ENCODE results near the gene KCNK7. TPM values are rescaled to one million over a fixed set of nuclear protein-coding genes. Genes with fewer than 3 reads are reported as not detected.

KCNK7 gene
- total RNA-seq, 1 experiment from 2014 or later: 1.8 TPM

DNA sequence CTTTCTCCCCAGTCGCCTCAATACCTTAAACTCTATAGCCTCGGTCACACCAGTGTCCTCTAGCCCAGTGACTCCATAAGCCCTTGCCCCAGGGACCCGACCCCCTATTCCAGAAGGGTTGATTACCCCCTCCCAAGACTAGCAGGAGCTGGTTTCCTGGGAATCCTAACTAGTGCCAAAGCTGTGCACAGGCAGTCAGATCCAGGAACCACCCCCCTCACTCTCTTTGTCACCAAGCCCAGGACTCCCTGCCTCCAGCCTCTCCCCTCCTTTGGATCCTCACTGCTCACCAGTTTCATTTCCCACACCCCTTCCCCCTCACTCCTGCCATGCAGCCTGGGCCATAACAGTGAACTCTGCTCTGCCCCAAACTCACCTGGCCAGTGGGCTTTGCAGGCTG, 47.2 kb downstream of the KCNK7 start:
- no peak for DNase-seq
- H2BK120ac ChIP-seq (ENCODE audit: low read depth, low read length, poor library complexity, severe bottlenecking): no peak overlapping the region
- H3K23me2 ChIP-seq (ENCODE audit: insufficient read length, low read depth, low read length, poor library complexity, severe bottlenecking): peaks cover 2% of the 10 kb centered on the region
- peaks cover 2% of the 10 kb centered on the region; the same call in 1 of the 2 replicates for H3K4me1 ChIP-seq (ENCODE audit: insufficient read depth, low read length)
- H2AFZ ChIP-seq (ENCODE audit: low read length): no peak overlapping the region
- H4K8ac ChIP-seq (replicated peaks; ENCODE audit: insufficient read length, low read depth, low read length): no peak overlapping the region
- no peak overlapping the region for H3K14ac ChIP-seq (ENCODE audit: insufficient read depth, low read length)
- no peak overlapping the region for H3K4ac ChIP-seq (ENCODE audit: low read depth, low read length)
- no peak overlapping the region for H3K9ac ChIP-seq (ENCODE audit: extremely low read depth, insufficient read length, low read length)
- TF ChIP-seq, protein P1, sequence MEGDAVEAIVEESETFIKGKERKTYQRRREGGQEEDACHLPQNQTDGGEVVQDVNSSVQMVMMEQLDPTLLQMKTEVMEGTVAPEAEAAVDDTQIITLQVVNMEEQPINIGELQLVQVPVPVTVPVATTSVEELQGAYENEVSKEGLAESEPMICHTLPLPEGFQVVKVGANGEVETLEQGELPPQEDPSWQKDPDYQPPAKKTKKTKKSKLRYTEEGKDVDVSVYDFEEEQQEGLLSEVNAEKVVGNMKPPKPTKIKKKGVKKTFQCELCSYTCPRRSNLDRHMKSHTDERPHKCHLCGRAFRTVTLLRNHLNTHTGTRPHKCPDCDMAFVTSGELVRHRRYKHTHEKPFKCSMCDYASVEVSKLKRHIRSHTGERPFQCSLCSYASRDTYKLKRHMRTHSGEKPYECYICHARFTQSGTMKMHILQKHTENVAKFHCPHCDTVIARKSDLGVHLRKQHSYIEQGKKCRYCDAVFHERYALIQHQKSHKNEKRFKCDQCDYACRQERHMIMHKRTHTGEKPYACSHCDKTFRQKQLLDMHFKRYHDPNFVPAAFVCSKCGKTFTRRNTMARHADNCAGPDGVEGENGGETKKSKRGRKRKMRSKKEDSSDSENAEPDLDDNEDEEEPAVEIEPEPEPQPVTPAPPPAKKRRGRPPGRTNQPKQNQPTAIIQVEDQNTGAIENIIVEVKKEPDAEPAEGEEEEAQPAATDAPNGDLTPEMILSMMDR (conservative IDR thresholded peaks at IDR 0.05): no peak
- no peak overlapping the region for H3K23ac ChIP-seq (ENCODE audit: insufficient read length, low read depth, low read length)
- H3K27ac ChIP-seq (ENCODE audit: insufficient read length, low read depth, low read length): no peak overlapping the region
- no peak overlapping the region for H3K56ac ChIP-seq (ENCODE audit: insufficient read length, low read depth, low read length)
- H3K4me2 ChIP-seq (ENCODE audit: insufficient read depth, insufficient read length, low read length): no peak overlapping the region
- peaks cover 87% of the 10 kb centered on the region for H3K27me3 Mint-ChIP-seq (ENCODE audit: low read depth)
- H3T11ph ChIP-seq (ENCODE audit: low read length): no peak overlapping the region
- no peak overlapping the region for H4K91ac ChIP-seq (ENCODE audit: insufficient read length, low read depth, low read length)
- peaks cover 0 to 2% of the 10 kb centered on the region in 2 experiments; a peak in 2 of 5 replicates for H3K9me3 Mint-ChIP-seq
- peaks cover 4% of the 10 kb centered on the region; the same call in 1 of the 2 replicates for H3K27me3 ChIP-seq (ENCODE audit: insufficient read depth, low read length)
- H2BK5ac ChIP-seq (ENCODE audit: insufficient read length, low read length): no peak overlapping the region
- H3K27ac Mint-ChIP-seq: no peak overlapping the region
- no peak overlapping the region for H2AK5ac ChIP-seq (ENCODE audit: insufficient read length, low read length)
- peak overlapping the region in 1 of 2 experiments; percentile 10; a peak in 1 of 5 replicates for H3K4me3 Mint-ChIP-seq
- no peak overlapping the region for H4K5ac ChIP-seq (ENCODE audit: insufficient read length, low read depth, low read length)
- H2BK15ac ChIP-seq (ENCODE audit: low read depth, low read length): no peak overlapping the region
- no peak overlapping the region for H2BK20ac ChIP-seq (ENCODE audit: low read depth, low read length, poor library complexity, severe bottlenecking)
- WGBS (ENCODE audit: extremely low coverage, insufficient read length, low lambda C conversion rate): no CpG with 5 or more reads among the region's 3 CpGs
- H3K9me3 ChIP-seq (ENCODE audit: control insufficient read depth, low read depth, low read length): no peaks in the 10 kb centered on the region
- H3K4me1 Mint-ChIP-seq: peaks cover 28 to 46% of the 10 kb centered on the region in 2 experiments
- H4K20me1 ChIP-seq (ENCODE audit: control insufficient read depth, insufficient read depth, insufficient read length): no peaks in the 10 kb centered on the region
- H3K79me1 ChIP-seq (ENCODE audit: insufficient read depth, low read depth, low read length, poor library complexity, severe bottlenecking): no peaks in the 10 kb centered on the region
- no peaks in the 10 kb centered on the region for H3K36me3 Mint-ChIP-seq (ENCODE audit: insufficient read depth in 1 of 3, low read depth in 3 of 3)
- H3K79me2 ChIP-seq (ENCODE audit: insufficient read depth, low read length): no peaks in the 10 kb centered on the region
- no peak overlapping the region for H2BK12ac ChIP-seq (ENCODE audit: insufficient read length, low read depth, low read length)
- no peak overlapping the region for H3K18ac ChIP-seq (ENCODE audit: insufficient read length, low read depth, low read length)
